Parathyroid adenoma (tissue), 2 donors: ENCODE measurements around the gene ALMS1.
A peak's percentile ranks its signal among the peaks of the same experiment; 100 is the strongest.

ENCODE experiments used
- H2AFZ ChIP-seq: fragments of 300-600 bp; sonication (generic); one replicate; pipeline ENCODE4 v1.7.0; 2017; ENCODE audit warnings: antibody characterized with exemption, mild to moderate bottlenecking
- H3K27ac ChIP-seq: fragments of 300-600 bp; sonication (generic); one replicate; pipeline ENCODE4 v1.7.0; 2017
- H3K27me3 ChIP-seq: fragments of 300-600 bp; sonication (generic); one replicate; pipeline ENCODE4 v1.7.0; 2017; ENCODE audit warnings: low read length; ENCODE audit not compliant: control insufficient read depth, insufficient read depth
- H3K36me3 ChIP-seq: fragments of 300-600 bp; sonication (generic); one replicate; pipeline ENCODE4 v1.7.0; 2017; ENCODE audit warnings: low read length; ENCODE audit not compliant: control insufficient read depth, insufficient read depth
- H3K4me1 ChIP-seq: fragments of 300-600 bp; sonication (generic); one replicate; pipeline ENCODE4 v1.7.0; 2017; ENCODE audit warnings: control low read depth
- H3K4me2 ChIP-seq: fragments of 300-600 bp; sonication (generic); one replicate; pipeline ENCODE4 v1.7.0; 2017; ENCODE audit warnings: low read length
- H3K4me3 ChIP-seq: fragments of 300-600 bp; sonication (generic); one replicate; pipeline ENCODE4 v1.7.0; 2017; ENCODE audit warnings: low read depth, low read length
- H3K79me2 ChIP-seq: fragments of 300-600 bp; sonication (generic); one replicate; pipeline ENCODE4 v1.7.0; 2017; ENCODE audit warnings: control low read depth
- H3K9ac ChIP-seq: fragments of 300-600 bp; sonication (generic); one replicate; pipeline ENCODE4 v1.7.0; 2017; ENCODE audit warnings: mild to moderate bottlenecking
- H3K9me3 ChIP-seq: fragments of 300-600 bp; sonication (generic); one replicate; pipeline ENCODE4 v1.7.0; 2017; ENCODE audit warnings: low read length; ENCODE audit not compliant: control insufficient read depth
- CTCF ChIP-seq: fragments of 300-600 bp; sonication (generic); IDR thresholded peaks from one replicate; pipeline ENCODE4 v1.7.0; 2017; ENCODE audit warnings: antibody characterized with exemption, mild to moderate bottlenecking
- donor health status: primary hyperparathyroidism.

ALMS1 gene

GRCh38 chr2:73374269-73374668 lies 11.4 kb upstream of the ALMS1 start:
- Histone ChIP-seq H3K27me3 (no peaks in the 10 kb centered on the region), H3K4me3 (no peak overlapping the region), H3K36me3 (no peaks in the 10 kb centered on the region), H3K27ac (no peak overlapping the region), H3K4me2 (no peak overlapping the region), H3K4me1 (no peaks in the 10 kb centered on the region), H3K9ac (no peak overlapping the region), H3K79me2 (no peaks in the 10 kb centered on the region), H2AFZ (no peak overlapping the region), H3K9me3 (no peaks in the 10 kb centered on the region)
- no peak for TF ChIP-seq CTCF

GRCh38 chr2:73376681-73377080 lies 9.0 kb upstream of the ALMS1 start:
- Histone ChIP-seq H3K4me1 (no peaks in the 10 kb centered on the region), H3K4me3 (no peak overlapping the region), H2AFZ (no peak overlapping the region), H3K9ac (no peak overlapping the region), H3K9me3 (no peaks in the 10 kb centered on the region), H3K27ac (no peak overlapping the region), H3K27me3 (no peaks in the 10 kb centered on the region), H3K79me2 (no peaks in the 10 kb centered on the region), H3K36me3 (no peaks in the 10 kb centered on the region), H3K4me2 (no peak overlapping the region)
- TF ChIP-seq CTCF: no peak

- TF ChIP-seq CTCF: no peak
- no peaks in the 10 kb centered on the region for H3K9me3 ChIP-seq
- no peak overlapping the region for H3K27ac ChIP-seq
- no peaks in the 10 kb centered on the region for H3K4me1 ChIP-seq
- H3K36me3 ChIP-seq: no peaks in the 10 kb centered on the region
- no peak overlapping the region for H2AFZ ChIP-seq
- no peak overlapping the region for H3K4me3 ChIP-seq
- H3K79me2 ChIP-seq: peaks cover 2% of the 10 kb centered on the region
- no peak overlapping the region for H3K9ac ChIP-seq
- no peak overlapping the region for H3K4me2 ChIP-seq
- no peaks in the 10 kb centered on the region for H3K27me3 ChIP-seq
Measured at GRCh38 chr2:73383036-73383435, 2.6 kb upstream of the ALMS1 start.

- H3K4me1 ChIP-seq: no peaks in the 10 kb centered on the region
- TF ChIP-seq CTCF: no peak
Measured at GRCh38 chr2:73385123-73385503, 523 bp upstream of the ALMS1 start.

GRCh38 chr2:73386342-73386868 lies 769 bp downstream of the ALMS1 start:
- peak overlapping the region; percentile 98 for H2AFZ ChIP-seq
- no peaks in the 10 kb centered on the region for H3K9me3 ChIP-seq
- H3K4me1 ChIP-seq: no peaks in the 10 kb centered on the region
- peak overlapping the region; percentile 25 for H3K9ac ChIP-seq
- H3K79me2 ChIP-seq: peaks cover 10% of the 10 kb centered on the region
- no peaks in the 10 kb centered on the region for H3K36me3 ChIP-seq
- no peaks in the 10 kb centered on the region for H3K27me3 ChIP-seq
- peak overlapping the region; percentile 90 for H3K4me3 ChIP-seq
- H3K27ac ChIP-seq: peak overlapping the region; percentile 79
- no peak for TF ChIP-seq CTCF
- H3K4me2 ChIP-seq: peak overlapping the region; percentile 98

More at GRCh38 chr2:73385123-73385503, 523 bp upstream of the ALMS1 start:
- peak overlapping the region; percentile 39 for H3K9ac ChIP-seq
- H3K27me3 ChIP-seq: no peaks in the 10 kb centered on the region
- peaks cover 10% of the 10 kb centered on the region for H3K79me2 ChIP-seq
- peak overlapping the region; percentile 90 for H3K4me3 ChIP-seq
- H3K27ac ChIP-seq: peak overlapping the region; percentile 79
- H3K36me3 ChIP-seq: no peaks in the 10 kb centered on the region
- peak overlapping the region; percentile 92 for H3K4me2 ChIP-seq
- peak overlapping the region; percentile 98 for H2AFZ ChIP-seq
- H3K9me3 ChIP-seq: no peaks in the 10 kb centered on the region
